Transverse colon (tissue), 4 donors: Measurements from ENCODE around the gene CDK5R2.

Experiments used
- EP300 ChIP-seq: sonication (generic); formaldehyde crosslinking; IDR thresholded peaks from one replicate; pipeline ENCODE4 v1.6.1; 2017; ENCODE audit warnings: antibody characterized with exemption, low read depth
- POLR2A ChIP-seq: fragments of 450-650 bp; IDR thresholded peaks from one replicate; pipeline ENCODE4 v1.6.1; 2016; ENCODE audit warnings: antibody characterized with exemption, mild to moderate bottlenecking, moderate library complexity
- POLR2AphosphoS5 ChIP-seq, 3 donors: sonication (generic); formaldehyde crosslinking; IDR thresholded peaks; one replicate each; pipeline ENCODE4 v1.6.1; 2016; ENCODE audit warnings: antibody characterized with exemption in 3 of 3
- TF ChIP-seq, protein P1 (sequence below), 5 experiments: fragments of 200-600 bp in 3 of 5; fragments of 450-650 bp in 2 of 5; sonication (generic) in 3 of 5; IDR thresholded peaks; 1 replicate in 2 of 5; 2 replicates in 3 of 5; pipeline ENCODE4 v1.5.1; 2016 to 2017; ENCODE audit warnings: antibody characterized with exemption in 5 of 5, inconsistent platforms in 3 of 5, mild to moderate bottlenecking in 2 of 5, moderate library complexity in 1 of 5

DNA sequence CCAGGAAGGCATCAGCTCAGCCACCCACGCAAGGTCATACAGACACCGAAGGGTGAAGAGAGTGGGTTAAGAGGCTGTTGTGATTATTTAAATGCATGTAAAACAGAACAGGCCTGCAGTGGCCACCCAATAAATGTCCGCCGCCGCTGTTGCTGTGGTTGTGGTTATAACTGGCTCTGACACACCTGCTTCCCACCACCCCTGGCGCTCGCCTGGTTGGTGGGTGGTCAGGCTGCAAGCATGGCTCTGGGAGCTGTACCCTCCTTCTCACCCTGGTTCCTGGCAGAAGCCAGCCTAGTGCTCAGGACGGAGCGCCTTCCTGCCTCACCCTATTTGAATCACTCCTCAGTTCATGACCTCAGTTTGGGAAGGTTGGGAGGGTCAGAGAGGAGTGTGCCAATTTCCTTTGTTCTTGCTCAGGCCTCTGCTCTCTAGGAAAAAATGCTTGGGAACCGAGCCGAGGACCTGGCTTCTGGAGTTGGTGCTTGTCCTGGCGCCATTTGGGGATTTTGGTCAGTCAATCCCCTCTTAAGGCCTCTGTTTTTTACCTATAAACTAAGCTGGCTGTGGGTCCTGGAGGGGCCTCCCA lies 39.0 kb downstream of the CDK5R2 start:
- TF ChIP-seq, protein P1, sequence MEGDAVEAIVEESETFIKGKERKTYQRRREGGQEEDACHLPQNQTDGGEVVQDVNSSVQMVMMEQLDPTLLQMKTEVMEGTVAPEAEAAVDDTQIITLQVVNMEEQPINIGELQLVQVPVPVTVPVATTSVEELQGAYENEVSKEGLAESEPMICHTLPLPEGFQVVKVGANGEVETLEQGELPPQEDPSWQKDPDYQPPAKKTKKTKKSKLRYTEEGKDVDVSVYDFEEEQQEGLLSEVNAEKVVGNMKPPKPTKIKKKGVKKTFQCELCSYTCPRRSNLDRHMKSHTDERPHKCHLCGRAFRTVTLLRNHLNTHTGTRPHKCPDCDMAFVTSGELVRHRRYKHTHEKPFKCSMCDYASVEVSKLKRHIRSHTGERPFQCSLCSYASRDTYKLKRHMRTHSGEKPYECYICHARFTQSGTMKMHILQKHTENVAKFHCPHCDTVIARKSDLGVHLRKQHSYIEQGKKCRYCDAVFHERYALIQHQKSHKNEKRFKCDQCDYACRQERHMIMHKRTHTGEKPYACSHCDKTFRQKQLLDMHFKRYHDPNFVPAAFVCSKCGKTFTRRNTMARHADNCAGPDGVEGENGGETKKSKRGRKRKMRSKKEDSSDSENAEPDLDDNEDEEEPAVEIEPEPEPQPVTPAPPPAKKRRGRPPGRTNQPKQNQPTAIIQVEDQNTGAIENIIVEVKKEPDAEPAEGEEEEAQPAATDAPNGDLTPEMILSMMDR (IDR thresholded peaks at IDR 0.05) = no peak
- TF ChIP-seq EP300 (no peak), POLR2AphosphoS5 (IDR thresholded peaks at IDR 0.05) (no peak), POLR2A (no peak)
